ENCODE data around the gene MAPKBP1. TPM values are rescaled to one million over a fixed set of nuclear protein-coding genes. Genes with fewer than 3 reads are reported as not detected.

The MAPKBP1 gene
- total RNA-seq, 4 donors from 2014 or later: 4.2 to 8.4 (median 5.4) TPM

DNA sequence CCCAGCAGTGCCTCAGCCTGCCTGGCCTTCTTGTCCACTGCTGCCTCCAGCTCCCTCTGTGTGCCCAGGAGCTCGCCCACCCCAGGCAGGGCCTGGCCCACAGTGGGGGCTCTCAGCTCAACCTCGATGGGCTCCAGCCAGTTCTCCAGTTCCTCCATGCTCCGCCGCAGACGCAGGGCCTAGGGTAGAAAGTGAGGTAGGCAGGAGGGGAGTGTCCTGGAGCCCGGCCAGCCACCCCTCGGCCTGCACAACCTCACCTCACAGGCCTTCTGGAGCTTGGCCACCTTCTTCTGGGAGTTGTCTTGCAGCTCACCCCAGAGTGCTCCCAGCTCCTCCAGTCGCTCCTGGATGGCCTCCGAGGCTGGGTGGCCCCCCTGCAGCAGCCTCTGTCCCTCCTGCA is 83.0 kb downstream of the MAPKBP1 start:
- H3K9me3 ChIP-seq: no peaks in the 10 kb centered on the region
- ATAC-seq: no peak
- no peak for TF ChIP-seq POLR2A (IDR thresholded peaks at IDR 0.05)
- TF ChIP-seq, protein P1, sequence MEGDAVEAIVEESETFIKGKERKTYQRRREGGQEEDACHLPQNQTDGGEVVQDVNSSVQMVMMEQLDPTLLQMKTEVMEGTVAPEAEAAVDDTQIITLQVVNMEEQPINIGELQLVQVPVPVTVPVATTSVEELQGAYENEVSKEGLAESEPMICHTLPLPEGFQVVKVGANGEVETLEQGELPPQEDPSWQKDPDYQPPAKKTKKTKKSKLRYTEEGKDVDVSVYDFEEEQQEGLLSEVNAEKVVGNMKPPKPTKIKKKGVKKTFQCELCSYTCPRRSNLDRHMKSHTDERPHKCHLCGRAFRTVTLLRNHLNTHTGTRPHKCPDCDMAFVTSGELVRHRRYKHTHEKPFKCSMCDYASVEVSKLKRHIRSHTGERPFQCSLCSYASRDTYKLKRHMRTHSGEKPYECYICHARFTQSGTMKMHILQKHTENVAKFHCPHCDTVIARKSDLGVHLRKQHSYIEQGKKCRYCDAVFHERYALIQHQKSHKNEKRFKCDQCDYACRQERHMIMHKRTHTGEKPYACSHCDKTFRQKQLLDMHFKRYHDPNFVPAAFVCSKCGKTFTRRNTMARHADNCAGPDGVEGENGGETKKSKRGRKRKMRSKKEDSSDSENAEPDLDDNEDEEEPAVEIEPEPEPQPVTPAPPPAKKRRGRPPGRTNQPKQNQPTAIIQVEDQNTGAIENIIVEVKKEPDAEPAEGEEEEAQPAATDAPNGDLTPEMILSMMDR (IDR thresholded peaks at IDR 0.05 in 4 of 5, conservative IDR thresholded peaks at IDR 0.05 in 1 of 5): no peak
- H3K27me3 ChIP-seq: peaks cover 3 to 13% (median 10%) of the 10 kb centered on the region in 3 donors
- H3K4me1 ChIP-seq: no peaks in the 10 kb centered on the region
- intact Hi-C loops (cut with DNase I; ENCODE audit: low total_unique reads) (no loop called here), in situ Hi-C loops (cut with MboI; ENCODE audit: low sequenced_read_pairs in 4 of 4) (no loop called here)
- H3K36me3 ChIP-seq: no peaks in the 10 kb centered on the region
- no peak overlapping the region for H3K27ac ChIP-seq
- DNase-seq: no peak
- H3K4me3 ChIP-seq: no peak overlapping the region

DNA sequence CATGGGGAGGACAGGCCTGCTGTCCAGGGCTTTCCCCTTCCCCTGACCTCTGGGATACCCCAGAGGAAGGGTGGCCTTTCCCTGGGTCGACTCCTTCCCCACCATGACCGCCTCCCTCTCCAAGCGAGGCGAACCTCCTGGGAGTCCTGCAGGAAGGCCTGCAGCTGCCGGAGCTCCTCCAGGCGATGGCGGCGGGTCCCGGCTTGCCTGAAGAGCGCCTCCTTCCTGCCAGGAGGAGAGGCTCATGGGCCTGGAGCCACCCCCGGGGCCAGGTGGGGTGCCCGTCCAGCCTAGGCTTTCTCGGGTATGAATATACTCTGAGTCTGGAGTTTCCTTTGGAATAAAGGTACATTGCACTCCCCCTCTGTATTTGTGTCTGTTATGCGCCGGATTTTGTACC is 84.5 kb downstream of the MAPKBP1 start:
- in situ Hi-C loops (cut with MboI; ENCODE audit: low sequenced_read_pairs in 4 of 4): no loop called here
- TF ChIP-seq, protein P1 (IDR thresholded peaks at IDR 0.05 in 4 of 5, conservative IDR thresholded peaks at IDR 0.05 in 1 of 5): no peak
- no peak for TF ChIP-seq POLR2A (IDR thresholded peaks at IDR 0.05)
- Histone ChIP-seq H3K4me3 (no peak overlapping the region), H3K4me1 (no peaks in the 10 kb centered on the region), H3K27me3 (peaks cover 2 to 8% (median 3%) of the 10 kb centered on the region in 3 donors), H3K9me3 (no peaks in the 10 kb centered on the region), H3K36me3 (no peaks in the 10 kb centered on the region), H3K27ac (no peak overlapping the region)
- ATAC-seq: no peak
- no peak for DNase-seq
- intact Hi-C loops (cut with DNase I; ENCODE audit: low total_unique reads): no loop called here

DNA sequence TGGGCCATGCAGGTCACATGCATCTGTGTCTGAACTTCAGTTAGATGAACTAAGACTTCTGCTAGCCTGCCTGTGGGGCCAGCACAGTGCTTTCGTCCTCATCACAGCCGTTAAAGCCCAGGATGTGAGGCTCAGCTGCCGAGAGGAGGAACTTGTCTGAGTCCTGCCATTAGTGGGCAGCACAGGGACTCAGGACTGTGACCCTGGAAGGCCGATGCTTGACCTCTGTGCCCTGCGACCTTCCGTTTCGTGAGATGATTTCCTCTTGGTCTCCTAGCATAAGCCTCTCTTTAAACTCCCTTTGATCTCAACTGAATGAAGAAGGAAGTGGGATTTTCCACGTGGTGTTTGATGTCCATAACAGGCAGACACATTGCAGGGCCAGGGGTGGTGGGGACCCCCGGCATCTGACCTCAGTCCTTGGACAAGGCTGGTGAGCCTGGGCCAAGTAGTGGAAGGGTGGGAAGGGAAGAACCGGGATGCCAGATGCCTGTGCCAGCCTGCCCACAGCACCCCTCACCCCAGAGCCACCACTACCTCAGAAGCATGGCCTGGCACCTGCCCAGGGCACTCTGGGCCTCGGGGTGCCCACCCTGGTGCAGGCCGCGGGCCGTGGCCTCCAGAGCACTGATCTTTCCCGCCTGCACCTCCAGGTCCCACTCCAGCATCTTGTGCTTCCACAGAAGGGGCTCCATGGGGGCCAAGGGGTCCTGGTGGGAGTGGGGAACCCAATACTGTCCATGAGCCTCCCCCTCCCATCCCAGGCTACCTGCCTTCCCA is 86.0 kb downstream of the MAPKBP1 start:
- peaks cover 0 to 6% (median 0%) of the 10 kb centered on the region in 3 donors for H3K27me3 ChIP-seq
- ATAC-seq (no peak), DNase-seq (no peak)
- in situ Hi-C loops (cut with MboI; ENCODE audit: low sequenced_read_pairs in 4 of 4): no loop called here
- intact Hi-C loops (cut with DNase I; ENCODE audit: low total_unique reads): no loop called here
- no peak overlapping the region for H3K27ac ChIP-seq
- no peaks in the 10 kb centered on the region for H3K36me3 ChIP-seq
- TF ChIP-seq POLR2A (IDR thresholded peaks at IDR 0.05): no peak
- TF ChIP-seq, protein P1 (IDR thresholded peaks at IDR 0.05 in 4 of 5, conservative IDR thresholded peaks at IDR 0.05 in 1 of 5): no peak
- no peak overlapping the region for H3K4me3 ChIP-seq
- no peaks in the 10 kb centered on the region for H3K4me1 ChIP-seq
- no peaks in the 10 kb centered on the region for H3K9me3 ChIP-seq

DNA sequence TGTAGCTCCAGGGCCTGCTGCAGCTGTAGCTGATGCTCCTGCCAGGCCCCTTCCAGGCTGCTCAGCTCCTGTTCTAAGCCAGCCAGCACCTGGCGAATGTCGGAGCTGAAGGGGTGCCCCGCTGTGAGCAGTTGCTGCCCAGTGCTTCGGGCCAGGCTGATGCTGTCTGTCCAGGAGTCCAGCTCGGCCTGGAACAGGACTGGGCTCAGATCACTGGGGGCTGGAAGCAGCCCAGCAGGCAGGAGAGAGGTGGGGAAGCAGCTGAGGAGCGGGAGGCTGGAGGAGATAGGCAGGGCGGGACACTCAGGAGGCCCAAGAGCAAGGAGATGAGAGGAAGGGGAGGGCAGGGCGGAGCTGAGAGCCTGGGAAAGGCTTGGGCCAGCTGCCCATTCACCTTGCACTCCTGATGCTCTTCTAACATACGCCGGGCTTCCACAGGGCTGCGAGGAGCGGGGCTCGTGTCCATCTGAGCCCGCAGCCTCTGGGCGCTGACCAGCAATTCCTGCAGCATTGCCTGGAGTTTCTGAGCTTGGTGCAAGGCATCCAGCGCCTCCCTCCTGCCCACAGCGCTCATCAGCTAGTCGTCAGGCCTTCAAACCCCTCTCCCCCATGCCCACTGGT is 87.6 kb downstream of the MAPKBP1 start:
- H3K4me3 ChIP-seq: no peak overlapping the region
- H3K9me3 ChIP-seq: no peaks in the 10 kb centered on the region
- H3K4me1 ChIP-seq: no peaks in the 10 kb centered on the region
- H3K27ac ChIP-seq: no peak overlapping the region
- TF ChIP-seq, protein P1 (IDR thresholded peaks at IDR 0.05 in 4 of 5, conservative IDR thresholded peaks at IDR 0.05 in 1 of 5): no peak
- TF ChIP-seq POLR2A (IDR thresholded peaks at IDR 0.05): no peak
- in situ Hi-C loops (cut with MboI; ENCODE audit: low sequenced_read_pairs in 4 of 4): no loop called here
- intact Hi-C loops (cut with DNase I; ENCODE audit: low total_unique reads): no loop called here
- no peaks in the 10 kb centered on the region for H3K27me3 ChIP-seq
- DNase-seq (no peak), ATAC-seq (no peak)
- no peaks in the 10 kb centered on the region for H3K36me3 ChIP-seq
